Bladder microvascular endothelial cell (primary cell): ENCODE measurements around the gene ANGEL1. TPM values are rescaled to one million over a fixed set of nuclear protein-coding genes. Genes with fewer than 3 reads are reported as not detected.

Experiments
- total RNA-seq: library from RNA; depleted of rRNA; stranded (reverse); fragments of >200 nt; gene quantifications from 2 replicates; pipeline ENCODE4 v1.2.3, GENCODE V29; 2014

Gene ANGEL1
- 7.0 and 8.7 TPM in 2 replicates for total RNA-seq

GRCh38 chr14:76812422-76813383 lies at the start of gene ANGEL1:
Gene ANGEL1, minus strand, starts transcription at chr14:76812882. Its CDS starts 55 bp downstream, at chr14:76812827.

DNA sequence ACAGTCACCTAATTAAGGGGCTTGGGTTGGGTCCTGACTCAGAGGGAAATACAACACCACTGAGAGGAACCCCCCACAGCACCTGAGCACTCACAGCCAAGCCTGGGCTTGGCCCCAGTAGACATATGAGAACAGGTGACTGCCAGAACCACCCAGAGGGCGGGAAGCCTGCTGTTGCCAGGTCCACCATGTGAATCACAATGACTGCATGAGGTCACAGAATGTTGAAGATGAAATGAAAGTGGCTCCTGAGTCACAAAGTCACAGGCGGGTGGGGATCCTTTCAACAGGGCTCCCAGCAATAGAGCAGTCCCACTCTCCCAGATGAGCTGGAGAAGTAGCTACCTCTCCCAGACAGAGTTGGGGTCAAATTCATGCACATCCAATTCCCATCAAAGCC lies 13.4 kb upstream of the ANGEL1 start, which contains the start of gene LRRC74A:
Gene LRRC74A (plus strand): TSS at position 287 of the 400 bp plus-strand sequence. CDS start 290 bp downstream, outside the sequence.

DNA sequence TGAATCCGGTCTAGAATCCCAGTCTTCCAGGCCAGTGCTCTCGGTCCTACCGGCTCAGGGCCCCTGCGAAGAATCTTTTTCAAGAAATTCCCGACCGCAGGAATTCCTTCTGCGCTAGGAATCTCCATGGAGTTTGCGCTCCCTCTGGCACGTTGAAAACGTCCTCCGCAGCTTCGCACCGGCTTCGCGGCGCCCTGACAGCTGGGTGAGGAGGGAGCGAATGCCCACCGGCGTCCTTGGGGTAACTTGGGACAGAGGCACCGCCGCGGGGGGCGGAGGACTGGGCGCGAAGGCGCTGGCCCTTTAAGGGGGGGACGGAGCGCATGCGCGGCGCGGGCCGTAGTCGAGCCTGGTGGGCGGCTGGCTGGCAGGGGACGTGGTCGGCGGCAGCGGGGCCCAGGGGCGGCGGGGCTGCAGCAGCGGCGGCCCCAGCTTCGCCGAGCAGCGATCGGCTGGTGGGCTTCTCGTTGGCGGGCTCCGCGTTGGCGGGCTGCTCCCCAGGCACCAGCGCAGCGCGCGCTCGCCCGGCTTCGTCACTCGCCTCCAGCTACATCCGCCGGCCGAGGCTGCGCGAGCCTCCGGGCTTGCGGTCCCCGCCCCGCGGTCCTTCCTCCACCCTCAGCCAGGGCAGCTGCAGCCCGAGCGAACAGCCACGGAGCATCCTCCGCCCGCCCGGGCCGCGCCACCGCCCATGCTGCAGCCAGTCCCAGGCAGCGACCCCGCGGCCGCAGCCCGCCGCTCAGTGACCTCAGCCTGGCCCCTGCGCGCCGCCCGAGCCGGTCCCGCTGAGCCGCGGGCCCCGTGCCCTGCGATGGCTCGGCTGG lies 51.3 kb downstream of the ANGEL1 start, which contains the start of gene VASH1:
Gene VASH1 (plus strand): TSS at position 333 of the 824 bp plus-strand sequence. CDS start 1,354 bp downstream, outside the sequence.

Other genes starting within 250 kb of the ANGEL1 start
- 54.4 and 113 TPM in 2 replicates for gene VASH1, start 51.4 kb downstream of the ANGEL1 start, total RNA-seq
- gene LRRC74A, start 13.5 kb upstream of the ANGEL1 start, total RNA-seq, result not detected in 2 replicates
- gene IRF2BPL, start 215.8 kb upstream of the ANGEL1 start, total RNA-seq, result 9.9 and 13.5 TPM in 2 replicates